Measurements from ENCODE around the gene WDR90.
A peak's percentile ranks its signal among the peaks of the same experiment; 100 is the strongest.

WDR90 gene

GRCh38 chr16:661184-661821 is 12.1 kb downstream of the WDR90 start:
- no peak for DNase-seq

GRCh38 chr16:662095-662494 is 12.9 kb downstream of the WDR90 start:
- no peak for DNase-seq

- DNase-seq, result no peak
Measured at GRCh38 chr16:662597-662996, 13.4 kb downstream of the WDR90 start.

- DNase-seq, result no peak
Measured at GRCh38 chr16:666572-666971, 17.4 kb downstream of the WDR90 start.

GRCh38 chr16:667113-667779 is 18.1 kb downstream of the WDR90 start:
- DNase-seq, result no peak

GRCh38 chr16:667780-668518 is 18.8 kb downstream of the WDR90 start, which contains the start of gene RHOT2:
Gene RHOT2 (plus strand): TSS chr16:668132. CDS start chr16:668200, 68 bp downstream.
- DNase-seq, result peak; percentile 85

GRCh38 chr16:668519-669171 is 19.5 kb downstream of the WDR90 start:
- DNase-seq, result no peak

GRCh38 chr16:669666-670065 is 20.5 kb downstream of the WDR90 start:
- no peak for DNase-seq

- DNase-seq, result no peak
Measured at GRCh38 chr16:670485-671352, 21.6 kb downstream of the WDR90 start.

- no peak for DNase-seq
Measured at GRCh38 chr16:671353-672131, 22.4 kb downstream of the WDR90 start.

- DNase-seq, result no peak
Measured at GRCh38 chr16:672371-672770, 23.2 kb downstream of the WDR90 start.

GRCh38 chr16:672851-673250 is 23.7 kb downstream of the WDR90 start:
- no peak for DNase-seq

GRCh38 chr16:673399-673991 is 24.3 kb downstream of the WDR90 start:
- DNase-seq, result no peak

GRCh38 chr16:674214-674881 is 25.2 kb downstream of the WDR90 start:
- no peak for DNase-seq

GRCh38 chr16:674968-675883 is 26.1 kb downstream of the WDR90 start, which contains the start of gene RHBDL1:
Gene RHBDL1 (plus strand): TSS chr16:675671. CDS start chr16:675791, 120 bp downstream.
- no peak for DNase-seq

- DNase-seq, result no peak
Measured at GRCh38 chr16:675884-676564, 26.9 kb downstream of the WDR90 start.

GRCh38 chr16:676565-676902 is 27.4 kb downstream of the WDR90 start:
- no peak for DNase-seq

- DNase-seq, result no peak
Measured at GRCh38 chr16:676913-677312, 27.7 kb downstream of the WDR90 start.
